Stimulated activated CD8-positive, alpha-beta memory T cell treated with anti-CD3 and anti-CD28 coated beads, Interleukin-15, amount 100 ng/mL, for 1 hour (primary cell): ENCODE results near the gene LTBP4.
A peak's percentile ranks its signal among the peaks of the same experiment; 100 is the strongest.
"Not testable (repeated sequence)": the region's sequence is repeated elsewhere in the genome, so short reads cannot be mapped to it uniquely, and the experiment has no call there.

Source experiments
- DNase-seq: peaks from one replicate; pipeline ENCODE4 v3.0.0-alpha.2; 2020; ENCODE audit warnings: low read depth

Gene LTBP4

DNA sequence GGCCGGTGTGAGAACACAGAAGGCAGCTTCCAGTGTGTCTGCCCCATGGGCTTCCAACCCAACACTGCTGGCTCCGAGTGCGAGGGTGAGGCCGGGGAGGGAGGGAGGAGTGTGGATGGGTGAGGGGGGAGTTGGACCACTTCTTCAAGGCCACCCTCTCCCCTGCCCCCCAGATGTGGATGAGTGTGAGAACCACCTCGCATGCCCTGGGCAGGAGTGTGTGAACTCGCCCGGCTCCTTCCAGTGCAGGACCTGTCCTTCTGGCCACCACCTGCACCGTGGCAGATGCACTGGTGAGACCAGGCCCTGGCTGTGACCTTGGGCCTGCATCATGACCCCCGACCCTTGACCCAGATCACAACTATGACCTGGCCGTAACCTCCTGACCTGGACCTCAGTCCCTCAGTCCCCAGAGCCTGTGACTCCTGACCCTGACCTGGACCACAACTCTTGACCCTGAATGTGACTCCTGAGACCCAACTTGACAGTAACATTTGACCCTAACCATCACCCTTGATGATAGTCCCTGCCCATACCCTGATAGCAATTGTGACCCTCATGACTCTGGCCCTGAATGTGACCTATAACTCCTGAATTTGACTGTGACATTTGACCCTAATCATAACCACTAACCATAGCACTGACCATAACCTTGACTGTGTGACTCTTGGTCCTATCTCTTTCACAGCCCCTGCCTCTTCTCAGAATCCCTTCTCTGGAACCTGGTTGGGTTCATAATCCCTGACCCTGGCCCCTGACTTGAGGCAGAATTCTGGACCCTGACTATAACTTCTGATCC lies 10.9 kb downstream of the LTBP4 start:
- DNase-seq: no peak

DNA sequence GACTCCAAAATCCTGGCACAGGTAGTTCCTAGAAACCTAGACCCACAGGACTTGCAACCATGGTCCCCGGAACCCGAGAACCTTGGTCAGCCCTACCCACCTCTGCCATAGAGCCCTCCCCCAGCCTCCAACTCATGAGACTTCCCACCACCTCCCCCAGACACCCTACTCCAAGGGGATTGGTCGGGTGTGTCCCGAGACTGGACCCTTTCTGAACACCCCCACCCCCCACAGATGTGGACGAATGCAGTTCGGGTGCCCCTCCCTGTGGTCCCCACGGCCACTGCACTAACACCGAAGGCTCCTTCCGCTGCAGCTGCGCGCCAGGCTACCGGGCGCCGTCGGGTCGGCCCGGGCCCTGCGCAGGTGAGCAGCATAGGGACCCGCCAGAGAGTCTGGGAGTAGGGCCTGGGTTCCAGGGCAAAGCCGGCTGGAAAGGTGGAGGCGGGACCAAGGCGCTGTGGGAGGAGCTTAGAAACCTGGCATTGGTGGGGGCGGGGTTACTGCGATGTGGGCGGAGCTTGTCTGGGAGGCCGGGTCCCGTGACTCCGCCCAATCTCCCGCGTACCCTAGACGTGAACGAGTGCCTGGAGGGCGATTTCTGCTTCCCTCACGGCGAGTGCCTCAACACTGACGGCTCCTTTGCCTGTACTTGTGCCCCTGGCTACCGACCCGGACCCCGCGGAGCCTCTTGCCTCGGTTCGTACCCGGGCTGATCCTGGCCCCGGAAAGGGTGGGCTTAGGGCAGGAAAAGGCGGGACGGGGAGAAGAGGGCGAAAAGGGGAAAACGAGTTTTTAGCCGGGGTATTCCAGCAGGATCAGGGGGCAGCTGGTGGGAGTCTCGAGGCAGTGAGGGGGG lies 11.9 kb downstream of the LTBP4 start:
- peak; percentile 56 for DNase-seq

DNA sequence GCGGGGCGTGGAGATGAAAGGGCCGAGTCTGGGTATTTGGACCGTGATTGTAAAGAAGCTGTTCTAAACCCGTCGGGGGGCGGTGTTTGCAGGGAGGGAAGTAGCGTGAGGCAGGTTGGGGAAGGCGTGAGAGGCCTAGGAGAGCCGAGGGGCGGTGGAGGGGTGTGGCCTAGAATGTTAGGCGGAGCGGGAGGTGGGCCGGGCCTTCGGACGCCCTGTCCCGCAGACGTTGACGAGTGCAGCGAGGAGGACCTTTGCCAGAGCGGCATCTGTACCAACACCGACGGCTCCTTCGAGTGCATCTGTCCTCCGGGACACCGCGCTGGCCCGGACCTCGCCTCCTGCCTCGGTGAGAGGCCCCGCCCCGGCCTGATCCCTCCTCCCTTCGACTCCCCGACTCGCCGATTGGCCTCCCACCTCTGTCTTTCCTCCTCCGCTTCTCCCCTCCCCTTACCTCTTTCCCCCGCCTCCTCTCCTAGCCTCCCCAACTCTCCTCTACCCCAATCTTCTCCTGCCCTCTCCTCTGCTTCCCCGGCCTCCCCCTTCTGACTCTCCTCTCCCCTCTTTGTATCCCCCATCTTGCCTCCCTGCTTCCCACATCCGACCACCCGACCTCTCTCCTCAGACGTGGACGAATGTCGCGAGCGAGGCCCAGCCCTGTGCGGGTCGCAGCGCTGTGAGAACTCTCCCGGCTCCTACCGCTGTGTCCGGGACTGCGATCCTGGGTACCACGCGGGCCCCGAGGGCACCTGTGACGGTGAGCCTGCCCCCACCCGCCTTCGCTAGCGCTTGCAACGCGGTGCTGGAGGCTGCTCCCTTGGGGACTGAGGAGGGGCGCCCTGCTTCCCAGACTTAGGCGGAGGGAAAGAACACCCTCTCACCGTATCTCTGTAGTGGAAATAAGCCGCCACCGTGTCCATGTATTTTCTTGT lies 12.8 kb downstream of the LTBP4 start:
- DNase-seq: peak; percentile 68

DNA sequence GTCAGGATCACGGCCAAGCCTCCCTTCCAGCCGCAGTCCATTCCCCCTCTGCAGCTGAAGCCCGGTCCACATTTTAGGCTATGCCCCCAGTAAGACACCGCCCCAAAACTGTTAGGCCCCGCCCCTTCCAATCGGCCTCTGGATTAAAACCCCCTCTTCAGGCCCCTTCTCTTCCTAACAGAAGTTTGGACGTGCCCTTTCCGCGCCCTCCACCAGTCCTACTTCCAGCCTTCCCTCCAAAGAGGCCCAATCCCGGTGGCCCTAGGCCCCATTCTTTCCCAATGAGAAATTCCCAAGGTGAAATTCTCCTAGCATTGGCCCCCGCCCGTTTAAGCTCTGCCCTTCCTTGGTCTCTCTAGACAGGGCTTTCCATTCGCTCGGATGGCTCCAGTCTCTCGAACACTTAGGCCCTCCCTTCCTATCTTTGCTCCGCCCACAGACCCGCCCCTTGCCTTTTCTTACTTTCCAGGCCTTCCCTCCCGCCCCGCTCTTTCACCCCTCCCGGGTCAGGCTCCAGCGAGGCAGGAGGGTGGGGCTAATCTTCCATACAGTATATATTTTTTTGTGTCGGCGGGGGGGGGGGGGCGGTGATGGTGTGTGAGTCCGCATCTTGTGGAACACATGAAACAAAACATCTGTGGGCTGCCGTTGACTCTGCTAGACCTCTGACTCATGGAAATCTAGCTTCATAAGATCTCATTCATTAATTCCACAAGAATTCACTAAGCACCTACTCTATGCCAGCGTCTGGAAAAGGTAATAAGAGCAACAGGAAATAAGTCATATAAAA lies 13.6 kb downstream of the LTBP4 start:
- peak; percentile 79 for DNase-seq

GRCh38 chr19:40616178-40616577 lies 15.0 kb downstream of the LTBP4 start:
- no peak for DNase-seq

DNA sequence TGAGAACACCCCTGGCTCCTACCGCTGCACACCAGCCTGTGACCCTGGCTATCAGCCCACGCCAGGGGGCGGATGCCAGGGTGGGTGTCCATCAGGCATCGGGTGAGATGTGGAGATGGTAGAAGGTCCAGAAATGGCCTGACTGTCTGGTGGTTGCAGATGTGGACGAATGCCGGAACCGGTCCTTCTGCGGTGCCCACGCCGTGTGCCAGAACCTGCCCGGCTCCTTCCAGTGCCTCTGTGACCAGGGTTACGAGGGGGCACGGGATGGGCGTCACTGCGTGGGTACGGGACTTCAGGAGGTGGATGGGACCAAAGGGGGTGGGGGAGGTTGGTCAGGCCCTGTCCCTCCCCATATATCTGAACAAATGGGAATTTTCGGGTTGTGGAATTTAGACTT lies 15.8 kb downstream of the LTBP4 start:
- DNase-seq: no peak

- DNase-seq: no peak
Observed at GRCh38 chr19:40617961-40618360, 16.8 kb downstream of the LTBP4 start.

- no peak for DNase-seq
Observed at GRCh38 chr19:40619333-40620160, 18.4 kb downstream of the LTBP4 start.

DNA sequence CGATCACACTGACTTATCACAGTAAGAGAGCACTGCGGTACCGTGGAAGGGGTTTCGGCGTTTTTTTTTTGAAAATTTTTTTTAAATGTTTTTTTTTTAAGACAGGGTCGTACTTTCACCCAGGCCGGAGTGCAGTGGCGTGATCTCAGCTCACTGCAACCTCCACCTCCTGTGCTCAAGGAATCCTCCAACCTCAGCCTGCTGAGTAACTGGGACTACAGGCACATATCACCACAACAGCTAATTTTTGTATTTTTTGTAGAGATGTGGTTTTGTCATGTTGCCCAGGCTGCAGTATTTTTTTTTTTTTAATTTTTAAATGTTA lies 19.0 kb downstream of the LTBP4 start:
- DNase-seq: no peak

GRCh38 chr19:40621283-40621682 lies 20.1 kb downstream of the LTBP4 start:
- DNase-seq: no peak

DNA sequence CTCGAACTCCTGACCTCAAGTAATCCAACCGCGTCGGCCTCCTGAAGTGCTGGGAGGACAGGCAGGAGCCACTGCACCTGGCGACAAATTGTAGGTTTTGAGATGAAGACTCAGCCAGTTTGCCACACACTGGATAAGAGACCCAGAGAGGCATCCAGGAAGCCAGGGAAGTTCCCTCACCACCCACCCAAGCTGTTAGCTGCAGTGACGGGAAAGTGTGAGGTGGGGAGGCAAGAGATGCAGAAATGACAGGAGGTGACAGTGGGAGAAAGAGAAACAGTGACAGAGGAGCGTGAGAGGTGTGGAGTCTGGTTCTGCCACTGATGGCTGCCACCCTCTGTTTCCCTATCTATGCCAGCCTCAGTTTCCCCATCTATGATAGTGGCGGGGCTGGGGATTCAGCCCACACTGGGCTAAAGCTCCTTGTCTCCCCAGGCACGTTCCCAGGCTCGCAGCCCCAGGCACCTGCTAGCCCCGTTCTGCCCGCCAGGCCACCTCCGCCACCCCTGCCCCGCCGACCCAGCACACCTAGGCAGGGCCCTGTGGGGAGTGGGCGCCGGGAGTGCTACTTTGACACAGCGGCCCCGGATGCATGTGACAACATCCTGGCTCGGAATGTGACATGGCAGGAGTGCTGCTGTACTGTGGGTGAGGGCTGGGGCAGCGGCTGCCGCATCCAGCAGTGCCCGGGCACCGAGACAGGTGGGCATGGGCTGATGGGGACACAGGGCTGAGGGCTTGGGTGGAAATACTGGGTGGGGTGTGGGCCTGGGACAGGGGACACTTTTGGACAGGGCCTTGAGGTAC lies 21.0 kb downstream of the LTBP4 start:
- no peak for DNase-seq

- no peak for DNase-seq
Observed at GRCh38 chr19:40622773-40623075, 21.6 kb downstream of the LTBP4 start.

GRCh38 chr19:40623403-40624251 lies 22.5 kb downstream of the LTBP4 start:
- no peak for DNase-seq

- not testable (repeated sequence) for DNase-seq
Observed at GRCh38 chr19:40624369-40625153, 23.4 kb downstream of the LTBP4 start.

- no peak for DNase-seq
Observed at GRCh38 chr19:40625406-40626120, 24.4 kb downstream of the LTBP4 start.

GRCh38 chr19:40626918-40627317 lies 25.7 kb downstream of the LTBP4 start:
- DNase-seq: no peak

DNA sequence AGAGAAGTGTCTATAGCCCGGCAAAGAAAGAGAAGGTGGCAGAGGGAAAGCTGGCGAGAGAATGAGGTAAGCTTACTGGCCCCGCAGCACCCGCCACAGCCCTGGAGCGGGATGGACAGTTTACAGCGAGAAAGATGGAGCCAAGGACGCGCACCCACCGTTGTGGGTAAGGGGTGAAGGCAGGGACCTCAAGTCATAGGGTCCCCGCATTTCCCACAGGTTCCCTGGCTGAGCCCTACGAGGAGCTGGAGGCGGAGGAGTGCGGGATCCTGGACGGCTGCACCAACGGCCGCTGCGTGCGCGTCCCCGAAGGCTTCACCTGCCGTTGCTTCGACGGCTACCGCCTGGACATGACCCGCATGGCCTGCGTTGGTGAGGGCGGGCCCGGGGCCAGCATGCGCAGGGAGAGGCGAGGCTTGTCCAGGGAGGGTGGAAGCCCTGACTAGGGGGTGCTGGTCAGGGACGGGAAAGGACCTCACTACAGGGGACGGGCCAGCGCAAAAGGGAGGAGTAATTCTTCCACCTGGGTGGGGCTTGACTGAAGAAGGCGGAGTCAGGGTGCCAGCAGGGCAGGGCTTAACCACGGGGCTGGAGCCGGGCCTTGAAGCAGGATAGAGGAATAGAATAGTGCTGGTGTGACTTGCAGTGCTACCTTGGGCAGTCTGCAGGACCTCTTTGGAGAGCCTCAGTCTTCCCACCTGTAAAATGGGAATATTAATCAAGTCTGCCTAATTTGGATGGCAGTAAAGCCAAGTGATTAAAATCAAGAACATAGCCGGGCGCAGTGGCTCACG lies 26.5 kb downstream of the LTBP4 start:
- DNase-seq: no peak
